H54 (cell line): Measurements from ENCODE around the gene STT3B.
"Not testable (repeated sequence)": the region's sequence is repeated elsewhere in the genome, so short reads cannot be mapped to it uniquely, and the experiment has no call there.

Source experiments
- DNase-seq: peaks from one replicate; pipeline ENCODE4 v3.0.0; 2011; ENCODE audit warnings: low spot score, mixed read lengths; ENCODE audit not compliant: insufficient read length
- FAIRE-seq: peaks from 3 replicates; lab custom pipeline; 2011; peaks lifted over from hg19 to GRCh38; lab: Jason Lieb, UNC
- POLR2A ChIP-seq: IDR thresholded peaks from 2 replicates; pipeline ENCODE4 v1.6.1; 2011; ENCODE audit warnings: low read depth, mild to moderate bottlenecking, low read length

STT3B gene

GRCh38 chr3:31505371-31506048, 27.2 kb upstream of the STT3B start:
- DNase-seq (no peak), FAIRE-seq (no peak)
- no peak for TF ChIP-seq POLR2A

- not testable (repeated sequence) for FAIRE-seq, DNase-seq
Observed at GRCh38 chr3:31506515-31506914, 26.2 kb upstream of the STT3B start.

GRCh38 chr3:31508452-31509146, 24.1 kb upstream of the STT3B start:
- no peak for FAIRE-seq
- no peak for DNase-seq
- TF ChIP-seq POLR2A = no peak

GRCh38 chr3:31509147-31509728, 23.5 kb upstream of the STT3B start:
- FAIRE-seq = no peak
- no peak for TF ChIP-seq POLR2A
- no peak for DNase-seq

GRCh38 chr3:31514570-31514969, 18.2 kb upstream of the STT3B start:
- FAIRE-seq (no peak), DNase-seq (no peak)
- TF ChIP-seq POLR2A = no peak

- FAIRE-seq (no peak), DNase-seq (no peak)
- no peak for TF ChIP-seq POLR2A
Observed at GRCh38 chr3:31515486-31516284, 17.0 kb upstream of the STT3B start.

GRCh38 chr3:31516757-31517156, 16.0 kb upstream of the STT3B start:
- DNase-seq (no peak), FAIRE-seq (no peak)
- TF ChIP-seq POLR2A = no peak

GRCh38 chr3:31521468-31521867, 11.3 kb upstream of the STT3B start:
- no peak for TF ChIP-seq POLR2A
- DNase-seq (no peak), FAIRE-seq (peak; percentile 41)

GRCh38 chr3:31522152-31522551, 10.6 kb upstream of the STT3B start:
- FAIRE-seq = no peak
- TF ChIP-seq POLR2A = no peak
- no peak for DNase-seq

GRCh38 chr3:31523543-31523942, 9.2 kb upstream of the STT3B start:
- TF ChIP-seq POLR2A = no peak
- FAIRE-seq (no peak), DNase-seq (no peak)

GRCh38 chr3:31525532-31525931, 7.2 kb upstream of the STT3B start:
- FAIRE-seq (no peak), DNase-seq (no peak)

GRCh38 chr3:31529421-31529820, 3.3 kb upstream of the STT3B start:
- FAIRE-seq (no peak), DNase-seq (no peak)
- TF ChIP-seq POLR2A = no peak

More at GRCh38 chr3:31525532-31525931, 7.2 kb upstream of the STT3B start:
- TF ChIP-seq POLR2A = no peak

- FAIRE-seq = no peak
- TF ChIP-seq POLR2A = no peak
- no peak for DNase-seq
Observed at GRCh38 chr3:31530039-31530959, 2.4 kb upstream of the STT3B start.

GRCh38 chr3:31530960-31531335, 1.8 kb upstream of the STT3B start:
- FAIRE-seq (no peak), DNase-seq (no peak)
- no peak for TF ChIP-seq POLR2A
